ENCODE results near the gene GMDS.

- TF ChIP-seq CTCF (IDR thresholded peaks at IDR 0.05; ENCODE audit: low read depth, low read length) = no peak
- TF ChIP-seq EZH2phosphoT487 (IDR thresholded peaks at IDR 0.05; ENCODE audit: low read depth) = no peak
These were observed 447.0 kb downstream of the GMDS start for GRCh38 chr6:1798303-1798964.

All from OCI-LY3 (cell line).